Eye (tissue), 1 donor: ENCODE measurements around the gene OLFM1.
A peak's percentile ranks its signal among the peaks of the same experiment; 100 is the strongest.
"Not testable (repeated sequence)": the region's sequence is repeated elsewhere in the genome, so short reads cannot be mapped to it uniquely, and the experiment has no call there.

Experiments used
- DNase-seq: peaks from one replicate; pipeline ENCODE4 v3.0.0-alpha.2; 2015

The OLFM1 gene

GRCh38 chr9:135156525-135157510, 69.3 kb downstream of the OLFM1 start:
- peak; percentile 92 for DNase-seq

- DNase-seq, result peak; percentile 53
Measured at GRCh38 chr9:135157856-135158563, 70.5 kb downstream of the OLFM1 start.

- no peak for DNase-seq
Measured at GRCh38 chr9:135158564-135158937, 71.1 kb downstream of the OLFM1 start.

GRCh38 chr9:135159801-135160200, 72.3 kb downstream of the OLFM1 start:
- no peak for DNase-seq

- DNase-seq, result peak; percentile 39
Measured at GRCh38 chr9:135160862-135161261, 73.4 kb downstream of the OLFM1 start.

GRCh38 chr9:135162599-135162998, 75.1 kb downstream of the OLFM1 start:
- DNase-seq, result not testable (repeated sequence)

GRCh38 chr9:135163023-135163780, 75.7 kb downstream of the OLFM1 start:
- no peak for DNase-seq

GRCh38 chr9:135164036-135164435, 76.6 kb downstream of the OLFM1 start:
- no peak for DNase-seq

GRCh38 chr9:135165003-135165711, 77.7 kb downstream of the OLFM1 start:
- no peak for DNase-seq

GRCh38 chr9:135165756-135166519, 78.5 kb downstream of the OLFM1 start:
- no peak for DNase-seq

GRCh38 chr9:135166565-135166964, 79.1 kb downstream of the OLFM1 start:
- no peak for DNase-seq

GRCh38 chr9:135167356-135167755, 79.9 kb downstream of the OLFM1 start:
- no peak for DNase-seq

GRCh38 chr9:135167849-135168655, 80.6 kb downstream of the OLFM1 start:
- DNase-seq, result no peak

GRCh38 chr9:135169709-135170226, 82.3 kb downstream of the OLFM1 start:
- DNase-seq, result no peak

GRCh38 chr9:135170535-135170934, 83.1 kb downstream of the OLFM1 start:
- DNase-seq, result no peak
